Neural crest cell (in vitro differentiated cells): ENCODE results near the gene BRSK1. TPM values are rescaled to one million over a fixed set of nuclear protein-coding genes. Genes with fewer than 3 reads are reported as not detected.

Experiments
- DNase-seq: peaks from one replicate; pipeline ENCODE4 v3.0.0; 2021; ENCODE audit warnings: low read depth, mixed read lengths, low spot score
- H3K27ac Mint-ChIP-seq: one replicate; pipeline ENCODE4 v1.8.0; 2021; ENCODE audit warnings: mild to moderate bottlenecking, mixed read lengths; ENCODE audit not compliant: unreplicated experiment
- H3K27me3 Mint-ChIP-seq: 2 replicates; pipeline ENCODE4 v1.8.0; 2021; ENCODE audit warnings: low read depth, mild to moderate bottlenecking, mixed read lengths
- H3K36me3 Mint-ChIP-seq: 2 replicates; pipeline ENCODE4 v1.8.0; 2021; ENCODE audit warnings: low read depth, mild to moderate bottlenecking, mixed read lengths
- H3K4me1 Mint-ChIP-seq: 2 replicates; pipeline ENCODE4 v1.8.0; 2021; ENCODE audit warnings: mixed read lengths
- H3K4me3 Mint-ChIP-seq: one replicate; pipeline ENCODE4 v1.8.0; 2021; ENCODE audit warnings: mild to moderate bottlenecking, mixed read lengths
- H3K9me3 Mint-ChIP-seq: 2 replicates; pipeline ENCODE4 v1.8.0; 2021; ENCODE audit warnings: mixed read lengths
- total RNA-seq: library from RNA; stranded (reverse); gene quantifications from 2 replicates; pipeline ENCODE4 v1.2.1, GENCODE V29; 2021
- TF ChIP-seq, protein P1 (sequence below): fragments of 200-600 bp; sonication (generic); conservative IDR thresholded peaks from 2 replicates; pipeline ENCODE4 v1.5.0; 2021; ENCODE audit warnings: antibody characterized with exemption, mild to moderate bottlenecking

Gene BRSK1
- total RNA-seq, 1 donor from 2014 or later = 50.0 TPM

DNA sequence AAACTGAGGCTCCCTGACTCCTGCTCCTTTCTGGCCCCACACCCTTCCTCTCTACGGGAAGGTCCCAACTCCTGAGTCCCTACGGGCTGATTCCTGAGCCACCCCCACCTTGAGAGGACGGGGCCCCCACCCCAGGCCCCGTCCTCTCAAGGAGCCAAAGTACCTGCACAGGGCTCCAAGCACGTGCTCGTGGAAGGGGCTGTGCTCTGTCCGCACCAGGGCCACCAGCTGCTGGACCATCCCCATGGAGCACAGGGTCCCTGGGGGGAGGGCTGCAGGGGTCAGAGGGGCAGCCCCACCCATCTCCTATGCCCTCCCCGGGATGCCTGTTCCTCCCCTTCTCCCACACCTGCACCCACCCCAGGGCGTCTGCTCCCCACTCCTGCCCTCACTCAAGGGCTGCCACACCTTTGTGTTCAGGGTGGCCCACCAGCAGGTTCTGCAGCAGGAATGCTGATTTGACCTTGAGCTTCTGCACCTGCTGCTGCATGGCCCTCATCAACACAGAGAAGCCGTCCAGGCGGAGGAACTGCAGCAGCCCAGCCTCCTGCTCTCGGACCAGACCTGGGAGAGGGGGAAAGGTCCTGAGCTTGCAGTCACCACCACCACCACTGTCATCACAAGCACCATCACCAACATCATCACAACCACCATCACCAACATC, 17.9 kb upstream of the BRSK1 start:
- peaks cover 19% of the 10 kb centered on the region for H3K36me3 Mint-ChIP-seq
- no peak for DNase-seq
- H3K27me3 Mint-ChIP-seq = no peaks in the 10 kb centered on the region
- H3K4me3 Mint-ChIP-seq = no peak overlapping the region
- no peak overlapping the region for H3K27ac Mint-ChIP-seq
- TF ChIP-seq, protein P1, sequence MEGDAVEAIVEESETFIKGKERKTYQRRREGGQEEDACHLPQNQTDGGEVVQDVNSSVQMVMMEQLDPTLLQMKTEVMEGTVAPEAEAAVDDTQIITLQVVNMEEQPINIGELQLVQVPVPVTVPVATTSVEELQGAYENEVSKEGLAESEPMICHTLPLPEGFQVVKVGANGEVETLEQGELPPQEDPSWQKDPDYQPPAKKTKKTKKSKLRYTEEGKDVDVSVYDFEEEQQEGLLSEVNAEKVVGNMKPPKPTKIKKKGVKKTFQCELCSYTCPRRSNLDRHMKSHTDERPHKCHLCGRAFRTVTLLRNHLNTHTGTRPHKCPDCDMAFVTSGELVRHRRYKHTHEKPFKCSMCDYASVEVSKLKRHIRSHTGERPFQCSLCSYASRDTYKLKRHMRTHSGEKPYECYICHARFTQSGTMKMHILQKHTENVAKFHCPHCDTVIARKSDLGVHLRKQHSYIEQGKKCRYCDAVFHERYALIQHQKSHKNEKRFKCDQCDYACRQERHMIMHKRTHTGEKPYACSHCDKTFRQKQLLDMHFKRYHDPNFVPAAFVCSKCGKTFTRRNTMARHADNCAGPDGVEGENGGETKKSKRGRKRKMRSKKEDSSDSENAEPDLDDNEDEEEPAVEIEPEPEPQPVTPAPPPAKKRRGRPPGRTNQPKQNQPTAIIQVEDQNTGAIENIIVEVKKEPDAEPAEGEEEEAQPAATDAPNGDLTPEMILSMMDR = no peak
- H3K4me1 Mint-ChIP-seq = peaks cover 5% of the 10 kb centered on the region
- peaks cover 7% of the 10 kb centered on the region for H3K9me3 Mint-ChIP-seq

DNA sequence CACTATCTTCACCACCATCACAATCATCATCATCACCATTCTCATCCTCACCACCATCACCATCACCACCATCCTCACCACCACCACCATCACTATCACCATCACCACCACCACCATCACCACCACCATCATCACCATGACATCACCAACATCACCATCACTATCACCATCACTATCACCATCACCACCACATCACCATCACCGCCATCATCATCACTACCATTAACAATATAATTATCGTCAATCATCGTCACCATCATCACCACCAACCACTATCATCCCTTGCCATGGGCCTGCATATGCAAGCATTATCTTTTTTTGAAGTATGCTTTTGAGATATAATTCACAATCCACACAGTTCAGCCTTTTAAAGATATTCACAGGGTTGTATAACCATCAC, 17.4 kb upstream of the BRSK1 start:
- Mint-ChIP-seq H3K27me3 (no peaks in the 10 kb centered on the region), H3K4me1 (peaks cover 5% of the 10 kb centered on the region), H3K4me3 (peak overlapping the region; percentile 23), H3K9me3 (peaks cover 7% of the 10 kb centered on the region), H3K27ac (no peak overlapping the region), H3K36me3 (peaks cover 19% of the 10 kb centered on the region)
- TF ChIP-seq, protein P1 = no peak
- no peak for DNase-seq

DNA sequence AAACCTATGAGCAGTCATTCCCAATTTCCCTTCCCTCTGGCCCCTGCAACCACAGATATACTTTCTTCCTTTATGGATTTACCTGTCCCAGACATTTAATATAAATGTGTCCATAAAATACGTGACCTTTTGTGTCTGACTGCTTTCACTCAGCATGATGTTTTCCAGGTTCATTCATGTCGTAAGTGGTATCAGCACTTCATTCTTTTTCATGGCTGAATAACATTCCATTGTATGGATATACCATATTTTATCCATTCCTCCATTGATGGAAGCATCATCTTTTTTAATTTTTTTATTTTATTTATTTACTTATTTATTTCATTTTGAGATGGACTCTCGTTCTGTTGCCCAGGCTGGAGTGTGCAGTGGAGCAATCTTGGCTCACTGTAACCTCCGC, 17.0 kb upstream of the BRSK1 start:
- Mint-ChIP-seq H3K4me1 (peaks cover 5% of the 10 kb centered on the region), H3K9me3 (peaks cover 7% of the 10 kb centered on the region), H3K36me3 (peaks cover 19% of the 10 kb centered on the region), H3K27me3 (no peaks in the 10 kb centered on the region), H3K4me3 (no peak overlapping the region), H3K27ac (no peak overlapping the region)
- no peak for DNase-seq
- TF ChIP-seq, protein P1 = no peak

DNA sequence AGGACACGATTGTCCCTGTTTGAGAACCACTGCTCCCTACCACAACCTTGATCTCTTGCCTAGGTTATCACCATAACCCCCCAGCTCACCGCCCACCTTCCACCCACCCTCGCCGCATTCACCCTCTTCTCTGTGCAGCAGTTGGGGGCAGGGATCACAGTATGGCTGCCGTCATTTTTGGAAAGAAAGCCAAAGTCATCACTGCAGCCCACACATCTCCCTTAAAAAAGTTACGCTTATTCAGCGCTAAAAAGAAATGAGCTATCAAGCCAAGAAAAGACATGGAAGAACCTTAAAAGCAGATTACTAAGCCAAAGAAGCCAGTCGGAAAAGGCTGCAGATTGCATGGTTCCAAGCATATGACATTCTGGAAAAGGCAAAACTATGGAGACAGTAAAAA, 14.5 kb upstream of the BRSK1 start:
- H3K4me3 Mint-ChIP-seq = no peak overlapping the region
- H3K27me3 Mint-ChIP-seq = no peaks in the 10 kb centered on the region
- DNase-seq = no peak
- H3K36me3 Mint-ChIP-seq = peaks cover 15% of the 10 kb centered on the region
- H3K27ac Mint-ChIP-seq = no peak overlapping the region
- peaks cover 7% of the 10 kb centered on the region for H3K9me3 Mint-ChIP-seq
- TF ChIP-seq, protein P1 = no peak
- peaks cover 5% of the 10 kb centered on the region for H3K4me1 Mint-ChIP-seq

DNA sequence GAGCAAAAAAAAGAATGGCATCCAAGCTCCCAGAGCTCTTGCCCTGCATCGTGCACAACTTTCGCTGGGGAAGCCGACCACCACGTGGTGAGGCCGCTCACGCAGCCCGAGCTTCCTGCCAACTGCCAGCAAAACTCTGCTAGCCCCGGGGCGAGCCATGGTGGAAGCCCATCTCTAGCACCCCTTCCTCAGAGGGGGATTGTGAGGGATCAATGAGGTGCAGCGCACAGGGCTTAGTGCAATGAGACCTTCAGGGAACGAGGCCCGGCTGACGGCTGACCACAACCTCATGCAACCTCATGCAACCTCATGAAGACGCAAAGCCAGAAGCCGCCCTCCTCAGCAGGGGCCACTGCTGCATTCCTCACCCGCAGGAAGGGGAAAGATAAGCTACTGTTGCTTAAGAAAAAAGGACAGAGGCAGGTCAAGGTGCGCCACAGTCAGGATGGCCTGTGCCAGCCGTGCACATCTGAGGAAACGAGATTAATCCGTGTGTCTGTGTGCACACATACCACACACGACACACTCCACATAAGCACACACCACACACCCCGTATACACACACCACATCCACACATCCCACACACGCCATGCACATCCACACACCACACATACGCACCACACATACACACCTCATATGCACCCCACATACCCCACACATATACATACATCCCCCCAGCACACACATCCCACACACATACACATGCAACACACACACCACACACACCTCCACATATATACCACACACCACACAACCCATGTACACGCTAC, 13.4 kb upstream of the BRSK1 start:
- no peak for DNase-seq
- Mint-ChIP-seq H3K27ac (no peak overlapping the region), H3K36me3 (peaks cover 15% of the 10 kb centered on the region), H3K4me1 (peaks cover 5% of the 10 kb centered on the region), H3K4me3 (no peak overlapping the region), H3K27me3 (no peaks in the 10 kb centered on the region), H3K9me3 (peaks cover 7% of the 10 kb centered on the region)
- TF ChIP-seq, protein P1 = no peak
